Endothelial cell (in vitro differentiated cells): ENCODE measurements around the gene PIP5KL1. TPM values are rescaled to one million over a fixed set of nuclear protein-coding genes. Genes with fewer than 3 reads are reported as not detected.

ENCODE experiments used
- DNase-seq: peaks from one replicate; pipeline ENCODE4 v3.0.0; 2021; ENCODE audit warnings: low spot score
- H3K27ac Mint-ChIP-seq: one replicate; pipeline ENCODE4 v1.8.0; 2021; ENCODE audit warnings: mixed read lengths, inconsistent platforms; ENCODE audit not compliant: unreplicated experiment
- H3K27me3 Mint-ChIP-seq: one replicate; pipeline ENCODE4 v1.8.0; 2021; ENCODE audit warnings: mild to moderate bottlenecking, moderate library complexity, mixed read lengths, inconsistent platforms; ENCODE audit not compliant: unreplicated experiment
- H3K36me3 Mint-ChIP-seq: one replicate; pipeline ENCODE4 v1.8.0; 2021; ENCODE audit warnings: mild to moderate bottlenecking, low read depth, mixed read lengths, inconsistent platforms; ENCODE audit not compliant: unreplicated experiment
- H3K4me1 Mint-ChIP-seq: one replicate; pipeline ENCODE4 v1.8.0; 2021; ENCODE audit warnings: mild to moderate bottlenecking, mixed read lengths, inconsistent platforms; ENCODE audit not compliant: unreplicated experiment
- H3K4me3 Mint-ChIP-seq: one replicate; pipeline ENCODE4 v1.8.0; 2021; ENCODE audit warnings: mild to moderate bottlenecking, mixed read lengths, inconsistent platforms; ENCODE audit not compliant: unreplicated experiment
- H3K9me3 Mint-ChIP-seq: one replicate; pipeline ENCODE4 v1.8.0; 2021; ENCODE audit warnings: mixed read lengths, inconsistent platforms; ENCODE audit not compliant: unreplicated experiment
- total RNA-seq: library from RNA; stranded (reverse); fragmentation: NEBNext Ultra II Directional; extraction: Animal tissue kit (Norgen Biotek cat#: 25700); gene quantifications from one replicate; pipeline ENCODE4 v1.2.1, GENCODE V29; 2021; ENCODE audit not compliant: unreplicated experiment
- TF ChIP-seq, protein P1 (sequence below): fragments of 200-600 bp; sonication (generic); IDR thresholded peaks from one replicate; pipeline ENCODE4 v1.5.0; 2021; ENCODE audit warnings: antibody characterized with exemption; ENCODE audit not compliant: unreplicated experiment

The PIP5KL1 gene
- total RNA-seq, 1 donor from 2014 or later, result 2.4 TPM

DNA sequence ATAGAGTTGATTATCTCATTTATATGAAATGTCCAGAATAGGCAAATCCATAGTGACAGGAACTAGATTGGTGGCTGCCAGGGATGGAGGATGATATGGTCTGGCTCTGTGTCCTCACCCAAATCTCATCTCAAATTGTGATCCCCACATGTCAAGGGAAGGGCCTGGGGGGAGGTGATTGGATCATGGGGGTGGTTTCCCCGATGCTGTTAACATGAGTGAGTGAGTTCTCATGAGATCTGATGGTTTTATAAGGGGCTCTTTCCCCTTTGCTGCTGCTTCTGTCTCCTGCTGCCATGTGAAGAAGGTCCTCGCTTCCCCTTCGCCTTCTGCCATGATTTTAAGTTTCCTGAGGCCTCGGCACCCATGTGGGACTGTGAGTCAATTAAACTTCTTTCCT, 28.8 kb upstream of the PIP5KL1 start:
- Mint-ChIP-seq H3K9me3 (no peaks in the 10 kb centered on the region), H3K27ac (no peak overlapping the region), H3K27me3 (peaks cover 10% of the 10 kb centered on the region), H3K36me3 (no peaks in the 10 kb centered on the region), H3K4me3 (no peak overlapping the region), H3K4me1 (peaks cover 3% of the 10 kb centered on the region)
- DNase-seq, result no peak
- TF ChIP-seq, protein P1, sequence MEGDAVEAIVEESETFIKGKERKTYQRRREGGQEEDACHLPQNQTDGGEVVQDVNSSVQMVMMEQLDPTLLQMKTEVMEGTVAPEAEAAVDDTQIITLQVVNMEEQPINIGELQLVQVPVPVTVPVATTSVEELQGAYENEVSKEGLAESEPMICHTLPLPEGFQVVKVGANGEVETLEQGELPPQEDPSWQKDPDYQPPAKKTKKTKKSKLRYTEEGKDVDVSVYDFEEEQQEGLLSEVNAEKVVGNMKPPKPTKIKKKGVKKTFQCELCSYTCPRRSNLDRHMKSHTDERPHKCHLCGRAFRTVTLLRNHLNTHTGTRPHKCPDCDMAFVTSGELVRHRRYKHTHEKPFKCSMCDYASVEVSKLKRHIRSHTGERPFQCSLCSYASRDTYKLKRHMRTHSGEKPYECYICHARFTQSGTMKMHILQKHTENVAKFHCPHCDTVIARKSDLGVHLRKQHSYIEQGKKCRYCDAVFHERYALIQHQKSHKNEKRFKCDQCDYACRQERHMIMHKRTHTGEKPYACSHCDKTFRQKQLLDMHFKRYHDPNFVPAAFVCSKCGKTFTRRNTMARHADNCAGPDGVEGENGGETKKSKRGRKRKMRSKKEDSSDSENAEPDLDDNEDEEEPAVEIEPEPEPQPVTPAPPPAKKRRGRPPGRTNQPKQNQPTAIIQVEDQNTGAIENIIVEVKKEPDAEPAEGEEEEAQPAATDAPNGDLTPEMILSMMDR, result no peak

DNA sequence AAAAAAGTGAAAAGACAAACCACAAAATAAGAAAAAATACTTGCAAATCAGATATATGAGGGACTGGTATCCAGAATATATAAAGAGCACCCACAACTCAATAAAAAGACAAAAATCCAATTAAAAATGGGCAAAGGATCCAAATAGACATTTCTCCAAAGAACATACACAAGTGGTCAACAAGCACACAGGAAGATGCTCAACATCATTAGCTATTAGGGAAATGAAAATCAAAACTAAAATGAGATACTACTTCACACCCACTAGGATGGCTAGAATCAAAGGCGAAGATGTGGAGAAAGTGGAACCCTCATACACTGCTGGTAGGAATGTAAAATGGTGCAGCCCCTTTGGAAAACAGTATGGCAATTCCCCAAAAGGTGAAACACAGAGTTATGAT, 28.2 kb upstream of the PIP5KL1 start:
- no peaks in the 10 kb centered on the region for H3K36me3 Mint-ChIP-seq
- peaks cover 10% of the 10 kb centered on the region for H3K27me3 Mint-ChIP-seq
- TF ChIP-seq, protein P1, result no peak
- peaks cover 3% of the 10 kb centered on the region for H3K4me1 Mint-ChIP-seq
- no peak overlapping the region for H3K4me3 Mint-ChIP-seq
- H3K9me3 Mint-ChIP-seq, result no peaks in the 10 kb centered on the region
- H3K27ac Mint-ChIP-seq, result no peak overlapping the region
- no peak for DNase-seq

DNA sequence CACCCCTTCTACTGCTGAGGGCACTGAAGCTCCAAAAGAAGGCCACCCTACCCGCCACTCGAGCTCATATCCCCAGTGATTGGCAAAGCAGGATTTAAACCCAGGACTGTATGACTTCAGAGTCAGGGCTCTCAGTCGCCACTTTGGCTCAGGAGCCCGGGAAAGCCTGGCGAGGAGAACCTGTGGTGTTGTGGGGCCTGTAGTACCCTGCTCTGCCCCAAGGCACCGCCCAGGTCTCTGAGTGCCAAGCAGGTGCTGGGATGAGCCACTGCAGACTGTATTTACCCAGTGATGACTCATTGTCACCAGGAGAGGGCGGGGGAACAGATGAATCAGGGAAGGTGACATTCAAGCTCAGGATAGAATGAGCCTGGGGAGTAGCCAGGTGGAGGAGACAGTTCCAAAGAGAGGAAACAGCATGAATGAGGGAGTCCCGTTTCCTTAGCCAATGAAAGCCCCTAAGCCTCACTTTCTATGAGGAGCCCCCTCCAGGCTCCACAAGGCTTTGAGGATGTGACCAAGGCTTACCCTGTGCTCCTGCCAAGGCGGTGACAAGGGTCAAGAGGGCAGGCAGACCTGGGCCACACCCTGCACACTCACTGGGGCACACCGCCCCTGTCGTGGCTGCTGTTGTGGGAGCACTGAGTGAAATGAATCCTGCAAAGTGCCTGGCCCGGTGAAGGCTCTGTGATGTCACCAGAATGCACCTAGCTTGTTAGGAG, 24.9 kb upstream of the PIP5KL1 start:
- H3K27me3 Mint-ChIP-seq, result peaks cover 7% of the 10 kb centered on the region
- DNase-seq, result no peak
- no peaks in the 10 kb centered on the region for H3K36me3 Mint-ChIP-seq
- H3K9me3 Mint-ChIP-seq, result no peaks in the 10 kb centered on the region
- peaks cover 3% of the 10 kb centered on the region for H3K4me1 Mint-ChIP-seq
- no peak overlapping the region for H3K27ac Mint-ChIP-seq
- TF ChIP-seq, protein P1, result no peak
- H3K4me3 Mint-ChIP-seq, result no peak overlapping the region

DNA sequence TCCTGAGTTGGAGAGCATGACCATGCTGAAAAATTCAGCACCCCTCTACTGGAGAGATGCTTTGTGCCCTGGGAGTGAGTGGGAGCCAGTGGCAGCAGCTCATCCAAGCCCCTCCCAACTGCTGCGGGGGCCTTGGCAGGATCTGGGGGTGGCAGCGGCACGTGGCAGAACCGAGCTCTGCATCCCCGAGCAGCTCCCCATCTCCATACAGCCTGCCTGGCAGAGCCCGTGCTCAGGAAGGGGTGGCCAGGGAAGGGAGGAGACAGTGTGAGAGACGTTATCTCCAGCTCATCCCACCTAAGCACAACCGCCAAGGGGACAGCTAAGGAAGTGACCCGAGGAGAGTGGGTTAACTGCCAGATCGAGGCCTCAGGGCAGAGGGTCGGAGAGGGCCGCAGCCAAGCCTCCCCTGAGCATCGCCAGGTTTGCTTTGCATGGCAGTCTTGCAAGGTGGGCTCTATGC, 24.3 kb upstream of the PIP5KL1 start:
- Mint-ChIP-seq H3K9me3 (no peaks in the 10 kb centered on the region), H3K4me3 (no peak overlapping the region), H3K27me3 (peaks cover 6% of the 10 kb centered on the region), H3K4me1 (peaks cover 3% of the 10 kb centered on the region), H3K36me3 (no peaks in the 10 kb centered on the region), H3K27ac (no peak overlapping the region)
- TF ChIP-seq, protein P1, result no peak
- no peak for DNase-seq

DNA sequence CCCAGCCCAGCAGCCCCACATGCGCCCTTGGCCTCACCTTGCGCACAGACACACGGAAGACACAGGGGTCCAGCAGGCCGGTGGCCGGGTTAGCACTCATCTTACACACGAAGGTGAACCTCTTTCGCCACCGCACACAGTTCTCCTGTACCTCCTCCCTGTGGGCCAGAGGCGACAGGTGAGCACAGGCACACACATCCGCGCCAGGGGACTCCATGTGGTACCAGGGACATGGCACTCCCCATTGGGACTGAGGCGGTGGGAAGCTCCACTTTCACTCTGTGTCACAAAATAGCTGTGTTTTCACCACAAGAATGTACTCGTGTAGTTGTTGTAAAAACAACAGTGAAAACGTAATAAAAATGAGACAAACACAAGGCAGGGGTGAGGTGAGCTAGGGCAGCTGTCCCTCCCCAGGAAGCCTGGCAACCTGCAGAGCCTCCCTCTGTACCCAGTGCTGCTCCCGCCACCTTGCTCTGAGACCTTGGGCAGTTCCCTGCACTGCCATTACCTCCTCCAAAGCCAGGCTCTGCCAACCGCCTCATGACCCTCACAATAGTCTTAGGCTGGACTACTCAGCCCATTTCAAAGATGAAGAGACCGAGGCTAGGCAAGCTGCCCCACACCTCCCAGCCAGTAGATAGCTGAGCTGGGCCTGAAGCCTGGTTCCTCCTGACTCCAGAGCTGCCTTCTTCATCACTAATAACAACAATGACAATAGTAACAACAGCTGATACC, 23.4 kb upstream of the PIP5KL1 start:
- TF ChIP-seq, protein P1, result no peak
- Mint-ChIP-seq H3K4me1 (peaks cover 3% of the 10 kb centered on the region), H3K4me3 (no peak overlapping the region), H3K9me3 (no peaks in the 10 kb centered on the region), H3K27me3 (peaks cover 5% of the 10 kb centered on the region), H3K36me3 (no peaks in the 10 kb centered on the region), H3K27ac (no peak overlapping the region)
- no peak for DNase-seq
